Pancreas (tissue), 10 donors: ENCODE data around the gene NAIF1. TPM values are rescaled to one million over a fixed set of nuclear protein-coding genes. Genes with fewer than 3 reads are reported as not detected.

Experiments
- ATAC-seq, 4 donors: fragments of 200-7000 bp; cut with Tn5 transposase; one replicate each; pipeline versions ENCODE4 v1.8.0 to v1.9.1; 2020; ENCODE audit warnings: mild to moderate bottlenecking in 4 of 4, moderate library complexity in 4 of 4
- DNase-seq, 6 donors: peaks; one replicate each; pipeline ENCODE4 v3.0.0-alpha.2; 2020
- FAIRE-seq: peaks from 2 replicates; lab custom pipeline; 2012; peaks lifted over from hg19 to GRCh38; lab: Jason Lieb, UNC
- H3K27ac ChIP-seq, 4 donors: fragments of 200-600 bp; sonication (generic); 1 replicate in 3 of 4; 2 replicates in 1 of 4; pipeline versions ENCODE4 v1.5.0 to v1.8.0; 2020
- H3K27me3 ChIP-seq, 4 donors: fragments of 200-600 bp; one replicate each; pipeline ENCODE4 v1.8.0; 2021
- H3K36me3 ChIP-seq, 3 donors: fragments of 200-600 bp; sonication (generic) in 1 of 3; one replicate each; pipeline versions ENCODE4 v1.5.0 to v1.8.0; 2020 to 2021
- H3K4me1 ChIP-seq, 3 donors: fragments of 200-600 bp; one replicate each; pipeline ENCODE4 v1.8.0; 2021
- H3K4me3 ChIP-seq, 4 donors: fragments of 200-600 bp; sonication (generic) in 2 of 4; one replicate each; pipeline versions ENCODE4 v1.5.0 to v1.8.0; 2020 to 2021
- H3K9me3 ChIP-seq, 4 donors: fragments of 200-600 bp; one replicate each; pipeline ENCODE4 v1.8.0; 2021
- CTCF ChIP-seq, 4 donors: fragments of 200-600 bp; sonication (generic) in 3 of 4; IDR thresholded peaks; one replicate each; pipeline versions ENCODE4 v1.5.0 to v1.8.0; 2021; ENCODE audit warnings: antibody characterized with exemption in 4 of 4
- WGBS, 2 donors: extraction: QIAGEN DNeasy Blood & Tissue Kit; methylation state at CpG; one replicate each; pipeline ENCODE4 v1.1.7; 2013; 5-methylcytosine and 5-hydroxymethylcytosine counted together
- intact Hi-C, 3 donors: fragments of 100-400 bp; cut with DNase I; formaldehyde crosslinking; loops; one replicate each; pipeline versions ENCODE4 v1.11.1 to v1.14.2; 2022
- polyA plus RNA-seq, 2 donors: library from polyadenylated mRNA; stranded (reverse); fragments of 200-250 nt; gene quantifications; one replicate each; pipeline ENCODE4 v1.2.3, GENCODE V29; 2013
- total RNA-seq, 6 donors: library from RNA; stranded (reverse); fragmentation: NEBNext Ultra II Directional in 4 of 6; extraction: Animal tissue kit (Norgen Biotek cat#: 25700) in 4 of 6; gene quantifications; one replicate each; pipeline versions ENCODE4 v1.2.1 to v1.2.4, GENCODE V29; 2021 to 2023
- donor health status: healthy with polysubstance abuse.
- donor health status: DM: no; HTN: no; CAD: no; lungs with moderate emphysema.
- donor health status: DM: no; HTN: no; CAD: no.
- donor health status: control.
- donor health status: control.
- donor health status: Bipolar disorder and iron deficiency.
- donor health status: DM: yes; HTN: yes; CAD: no.
- donor health status: DM: no; HTN: no; CAD: no.
- donor health status: DM: no; HTN: no; CAD: no.
- donor health status: DM: yes; HTN: yes; CAD: no.

The NAIF1 gene
- total and polyA plus RNA-seq, 8 donors = 3.0 to 6.8 (median 4.2) TPM

GRCh38 chr9:128067645-128068385, 695 bp upstream of the NAIF1 start, which contains the start of gene SLC25A25:
SLC25A25 (plus strand) TSS chr9:128068232; CDS start chr9:128068320, 88 bp downstream.
- 0% methylated on average over 54 to 67 of the region's 67 CpGs for WGBS, 2 donors

GRCh38 chr9:128065907-128066712, 1.0 kb downstream of the NAIF1 start:
- Histone ChIP-seq H3K27ac (no peak overlapping the region), H3K4me1 (peaks cover 10 to 22% (median 13%) of the 10 kb centered on the region in 3 donors), H3K36me3 (peaks cover 0 to 6% (median 0%) of the 10 kb centered on the region in 3 donors), H3K4me3 (peak overlapping the region; percentile 12 to 96 (median 27)), H3K9me3 (no peaks in the 10 kb centered on the region), H3K27me3 (no peaks in the 10 kb centered on the region)
- DNase-seq (peak in 4 of 6 donors; percentile 50 to 68 (median 62)), ATAC-seq (no peak), FAIRE-seq (no peak)
- intact Hi-C loops = no loop called here
- TF ChIP-seq CTCF (IDR thresholded peaks at IDR 0.05) = no peak
- 91 to 92% methylated on average over 18 of the region's 18 CpGs for WGBS, 2 donors

More at GRCh38 chr9:128067645-128068385, 695 bp upstream of the NAIF1 start, which contains the start of gene SLC25A25:
- Histone ChIP-seq H3K9me3 (no peaks in the 10 kb centered on the region), H3K36me3 (peaks cover 0 to 6% (median 0%) of the 10 kb centered on the region in 3 donors), H3K27me3 (no peaks in the 10 kb centered on the region), H3K27ac (peak within 1 kb of the TSS; percentile 95 to 98 (median 96)), H3K4me1 (peaks cover 22 to 34% (median 24%) of the 10 kb centered on the region in 3 donors), H3K4me3 (peak within 1 kb of the TSS; percentile 64 to 97 (median 96))
- TF ChIP-seq CTCF (IDR thresholded peaks at IDR 0.05) = no peak
- FAIRE-seq (no peak), DNase-seq (peak; percentile 99 to 100 (median 100)), ATAC-seq (peak; percentile 89 to 94 (median 90))
- intact Hi-C loops = no loop called here

GRCh38 chr9:128062846-128063831, 4.0 kb downstream of the NAIF1 start:
- WGBS, 2 donors = 92 to 93% methylated on average over 28 of the region's 28 CpGs
- no peak overlapping the region for H3K27ac ChIP-seq
- intact Hi-C loops = no loop called here
- no peaks in the 10 kb centered on the region for H3K9me3 ChIP-seq
- no peak for ATAC-seq
- peaks cover 0 to 6% (median 0%) of the 10 kb centered on the region in 3 donors for H3K36me3 ChIP-seq
- peaks cover 10 to 18% (median 16%) of the 10 kb centered on the region in 3 donors for H3K4me1 ChIP-seq
- DNase-seq = peak in 1 of 6 donors; percentile 57
- no peak overlapping the region for H3K4me3 ChIP-seq
- no peak for TF ChIP-seq CTCF (IDR thresholded peaks at IDR 0.05)
- no peaks in the 10 kb centered on the region for H3K27me3 ChIP-seq
- no peak for FAIRE-seq

- no peak for FAIRE-seq
- intact Hi-C loops = no loop called here
- H3K27ac ChIP-seq = no peak overlapping the region
These were observed 4.8 kb downstream of the NAIF1 start for GRCh38 chr9:128062279-128062678.

More at GRCh38 chr9:128062279-128062678, 4.8 kb downstream of the NAIF1 start:
- no peak overlapping the region for H3K4me3 ChIP-seq
- WGBS, 2 donors = 76 to 78% methylated on average over 6 of the region's 6 CpGs
- H3K9me3 ChIP-seq = no peaks in the 10 kb centered on the region
- DNase-seq (no peak), ATAC-seq (no peak)
- peaks cover 14 to 26% (median 24%) of the 10 kb centered on the region in 3 donors for H3K4me1 ChIP-seq
- no peaks in the 10 kb centered on the region for H3K27me3 ChIP-seq
- no peak for TF ChIP-seq CTCF (IDR thresholded peaks at IDR 0.05)
- peaks cover 0 to 6% (median 0%) of the 10 kb centered on the region in 3 donors for H3K36me3 ChIP-seq
